Ovary (tissue), 9 donors: Measurements from ENCODE around the gene PARN. TPM values are rescaled to one million over a fixed set of nuclear protein-coding genes. Genes with fewer than 3 reads are reported as not detected.
"Not testable (repeated sequence)": the region's sequence is repeated elsewhere in the genome, so short reads cannot be mapped to it uniquely, and the experiment has no call there.

ENCODE experiments used
- DNase-seq, 5 donors: peaks; one replicate each; pipeline ENCODE4 v3.0.0-alpha.2; 2019 to 2020
- H3K27ac ChIP-seq, 2 donors: fragments of 200-600 bp; one replicate each; pipeline versions ENCODE4 v1.5.1 to v1.8.0; 2019 to 2022
- H3K27me3 ChIP-seq: fragments of 200-600 bp; one replicate; pipeline ENCODE4 v1.8.0; 2022
- H3K36me3 ChIP-seq: fragments of 200-600 bp; sonication (generic); one replicate; pipeline ENCODE4 v1.5.1; 2019
- H3K4me1 ChIP-seq: one replicate; pipeline ENCODE4 v1.8.1; 2013; ENCODE audit warnings: mild to moderate bottlenecking, moderate library complexity; ENCODE audit not compliant: insufficient read depth
- H3K4me3 ChIP-seq: fragments of 200-600 bp; sonication (generic); one replicate; pipeline ENCODE4 v1.5.1; 2017
- H3K9me3 ChIP-seq, 2 donors: fragments of 200-600 bp in 1 of 2; sonication (generic) in 1 of 2; one replicate each; pipeline versions ENCODE4 v1.5.1 to v1.8.1; 2013 to 2019; ENCODE audit warnings: mild to moderate bottlenecking in 1 of 2, moderate library complexity in 1 of 2
- CTCF ChIP-seq, 3 donors: fragments of 450-650 bp in 2 of 3; fragments of 200-600 bp in 1 of 3; IDR thresholded peaks; one replicate each; pipeline versions ENCODE4 v1.5.1 to v1.8.0; 2016 to 2022; ENCODE audit warnings: antibody characterized with exemption in 3 of 3, mild to moderate bottlenecking in 1 of 3
- EP300 ChIP-seq: sonication (generic); formaldehyde crosslinking; IDR thresholded peaks from one replicate; pipeline ENCODE4 v1.6.1; 2017; ENCODE audit warnings: antibody characterized with exemption
- POLR2A ChIP-seq: fragments of 450-650 bp; IDR thresholded peaks from one replicate; pipeline ENCODE4 v1.6.1; 2017; ENCODE audit warnings: antibody characterized with exemption, mild to moderate bottlenecking, moderate library complexity
- WGBS, 3 donors: extraction: QIAGEN DNeasy Blood & Tissue Kit in 1 of 3; methylation state at CpG; one replicate each; pipeline versions ENCODE4 v1.1.5 to v1.1.7; 2013 to 2017; 5-methylcytosine and 5-hydroxymethylcytosine counted together
- intact Hi-C, 4 donors: fragments of 100-400 bp; cut with DNase I; formaldehyde crosslinking; loops; one replicate each; pipeline versions ENCODE4 v1.11.0 to v1.15.1; 2022 to 2023
- polyA plus RNA-seq, 2 donors: library from polyadenylated mRNA; stranded (reverse); fragments of 200-250 nt in 1 of 2; fragments of 350-450 nt in 1 of 2; fragmentation: Illumina TruSeq in 1 of 2; extraction: RNeasy Lipid Tissue Mini Kit (QIAGEN cat#74804) in 1 of 2; gene quantifications; one replicate each; pipeline ENCODE4 v1.2.3, GENCODE V29; 2013 to 2014
- total RNA-seq, 7 donors: library from RNA; depleted of rRNA in 2 of 7; stranded (reverse); fragments of >200 nt in 2 of 7; fragmentation: NEBNext Ultra II Directional in 3 of 7; extraction: Animal tissue kit (Norgen Biotek cat#: 25700) in 3 of 7; gene quantifications; one replicate each; pipeline versions ENCODE4 v1.1.0 to v1.2.4, GENCODE V29; 2016 to 2023
- donor health status: DM: no; HTN: no; CAD: no; lungs with moderate emphysema.
- donor health status: DM: no; HTN: no; CAD: no.
- donor health status: Bipolar disorder and iron deficiency.
- donor health status: DM: yes; HTN: yes; CAD: no.
- donor health status: DM: no; HTN: no; CAD: no.
- donor health status: DM: yes; HTN: yes; CAD: no.

PARN gene
- total and polyA plus RNA-seq, 9 donors, result 19.5 to 42.0 (median 29.0) TPM

- TF ChIP-seq EP300 (no peak), POLR2A (no peak), CTCF (IDR thresholded peaks at IDR 0.05) (no peak)
- 94 to 95% (median 94%) methylated on average over 10 of the region's 10 CpGs for WGBS, 3 donors
- Histone ChIP-seq H3K36me3 (no peaks in the 10 kb centered on the region), H3K27ac (no peak overlapping the region), H3K4me1 (no peaks in the 10 kb centered on the region), H3K27me3 (no peaks in the 10 kb centered on the region), H3K9me3 (no peaks in the 10 kb centered on the region), H3K4me3 (no peak overlapping the region)
- no peak for DNase-seq
- intact Hi-C loops, result no loop called here
Measured at GRCh38 chr16:14649816-14650215, 19.8 kb upstream of the PARN start.

DNA sequence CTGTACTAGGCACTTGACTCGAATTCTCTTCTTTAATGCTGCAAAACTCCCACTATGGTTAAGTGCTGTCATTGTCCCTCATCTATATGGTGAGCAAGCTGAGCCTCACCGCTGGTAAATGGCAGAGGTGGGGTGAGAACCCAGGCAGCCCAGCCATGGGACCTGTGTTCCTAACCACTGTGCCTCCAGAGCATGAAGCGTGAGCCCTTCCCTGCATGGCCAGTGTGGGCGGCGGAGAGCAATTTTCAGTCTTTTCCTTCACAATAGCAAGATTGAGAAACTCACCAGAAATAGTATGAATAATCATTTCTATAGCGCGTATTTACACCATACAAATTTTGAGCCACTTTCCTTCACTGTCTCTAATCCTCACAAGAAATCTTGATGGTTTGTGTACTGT, 11.9 kb upstream of the PARN start:
- intact Hi-C loops, result no loop called here
- 91 to 95% (median 93%) methylated on average over 7 of the region's 7 CpGs for whole genome bisulfite sequencing, 3 donors
- H3K4me1 ChIP-seq, result peaks cover 1% of the 10 kb centered on the region

DNA sequence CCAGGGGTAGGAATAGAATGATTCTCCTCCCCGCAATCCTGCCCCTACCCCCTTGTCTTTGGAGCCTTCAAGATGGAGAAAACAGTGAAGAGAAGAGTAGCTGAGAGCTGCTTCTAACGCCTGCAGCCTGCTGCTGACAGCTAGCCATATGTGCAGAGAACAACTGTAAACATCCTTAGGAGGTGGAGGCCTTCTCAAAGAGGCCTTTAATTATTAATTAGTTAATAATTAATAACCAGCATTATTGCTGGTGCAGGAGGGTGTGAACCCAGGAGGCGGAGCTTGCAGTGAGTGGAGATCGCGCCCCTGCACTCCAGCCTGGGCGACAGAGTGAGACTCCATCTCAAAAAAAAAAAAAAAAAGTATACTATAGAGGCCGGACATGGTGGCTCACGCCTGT, 11.1 kb upstream of the PARN start:
- intact Hi-C loops, result no loop called here
- DNase-seq, result no peak
- no peaks in the 10 kb centered on the region for H3K9me3 ChIP-seq
- no peak overlapping the region for H3K27ac ChIP-seq
- TF ChIP-seq EP300 (no peak), CTCF (IDR thresholded peaks at IDR 0.05) (no peak), POLR2A (no peak)
- no peaks in the 10 kb centered on the region for H3K36me3 ChIP-seq
- peaks cover 2% of the 10 kb centered on the region for H3K4me1 ChIP-seq
- H3K4me3 ChIP-seq, result no peak overlapping the region
- 93 to 95% (median 94%) methylated on average over 8 of the region's 8 CpGs for WGBS, 3 donors
- no peaks in the 10 kb centered on the region for H3K27me3 ChIP-seq

More for the DNA sequence above, 11.9 kb upstream of the PARN start:
- no peak for DNase-seq
- Histone ChIP-seq H3K36me3 (no peaks in the 10 kb centered on the region), H3K27ac (no peak overlapping the region), H3K4me3 (no peak overlapping the region), H3K27me3 (no peaks in the 10 kb centered on the region), H3K9me3 (no peaks in the 10 kb centered on the region)
- TF ChIP-seq EP300, result no peak
- TF ChIP-seq CTCF (IDR thresholded peaks at IDR 0.05), result no peak
- TF ChIP-seq POLR2A, result no peak

GRCh38 chr16:14640538-14640937, 10.5 kb upstream of the PARN start:
- 90 to 91% (median 90%) methylated on average over 10 of the region's 10 CpGs for WGBS, 3 donors
- Histone ChIP-seq H3K27ac (no peak overlapping the region), H3K27me3 (no peaks in the 10 kb centered on the region), H3K36me3 (no peaks in the 10 kb centered on the region), H3K4me1 (peaks cover 2% of the 10 kb centered on the region), H3K9me3 (no peaks in the 10 kb centered on the region), H3K4me3 (no peak overlapping the region)
- no peak for DNase-seq
- intact Hi-C loops, result no loop called here
- no peak for TF ChIP-seq EP300
- TF ChIP-seq CTCF (IDR thresholded peaks at IDR 0.05), result no peak
- no peak for TF ChIP-seq POLR2A

DNA sequence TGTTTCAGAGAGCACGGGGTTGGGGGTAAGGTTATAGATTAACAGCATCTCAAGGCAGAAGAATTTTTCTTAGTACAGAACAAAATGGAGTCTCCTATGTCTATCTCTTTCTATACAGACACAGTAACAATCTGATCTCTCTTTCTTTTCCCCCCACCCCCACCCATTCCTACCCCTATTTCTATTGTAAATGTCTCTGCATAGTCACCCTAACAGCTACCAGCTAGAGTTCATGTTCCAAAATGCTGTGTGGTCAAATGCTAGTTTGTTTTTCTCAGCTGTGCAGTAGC, 6.8 kb upstream of the PARN start:
- not testable (repeated sequence) for H3K4me1 ChIP-seq, DNase-seq, H3K9me3 ChIP-seq, H3K4me3 ChIP-seq, H3K36me3 ChIP-seq, H3K27ac ChIP-seq, H3K27me3 ChIP-seq
- WGBS, 3 donors, result 26 to 40% (median 35%) methylated on average over 1 of the region's 1 CpG
- intact Hi-C loops, result loop anchor here in 1 of 4 donors (10.0 kb wide), 1 partner anchor 332 kb away; no protein-coding TSS in a partner anchor

DNA sequence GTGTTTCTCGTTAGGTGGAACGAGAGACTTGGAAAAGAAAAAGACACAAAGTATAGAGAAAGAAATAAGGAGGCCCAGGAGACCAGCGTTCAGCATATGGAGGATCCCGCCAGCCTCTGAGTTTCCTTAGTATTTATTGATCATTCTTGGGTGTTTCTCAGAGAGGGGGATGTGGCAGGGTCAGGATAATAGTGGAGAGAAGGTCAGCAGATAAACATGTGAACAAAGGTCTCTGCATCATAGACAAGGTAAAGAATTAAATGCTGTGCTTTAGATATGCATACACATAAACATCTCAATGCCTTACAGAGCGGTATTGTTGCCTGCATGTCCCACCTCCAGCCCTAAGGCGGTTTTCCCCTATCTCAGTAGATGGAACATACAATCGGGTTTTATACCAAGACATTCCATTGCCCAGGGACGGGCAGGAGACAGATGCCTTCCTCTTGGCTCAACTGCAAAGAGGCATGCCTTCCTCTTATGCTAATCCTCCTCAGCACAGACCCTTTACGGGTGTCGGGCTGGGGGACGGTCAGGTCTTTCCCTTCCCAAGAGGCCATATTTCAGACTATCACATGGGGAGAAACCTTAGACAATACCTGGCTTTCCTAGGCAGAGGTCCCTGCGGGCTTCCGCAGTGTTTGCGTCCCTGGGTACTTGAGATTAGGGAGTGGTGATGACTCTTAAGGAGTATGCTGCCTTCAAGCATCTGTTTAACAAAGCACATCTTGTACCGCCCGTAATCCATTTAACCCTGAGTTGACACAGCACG, 6.3 kb upstream of the PARN start:
- intact Hi-C loops, result loop anchor here in 1 of 4 donors (10.0 kb wide), 1 partner anchor 332 kb away; no protein-coding TSS in a partner anchor
- not testable (repeated sequence) for H3K4me1 ChIP-seq, H3K9me3 ChIP-seq, H3K4me3 ChIP-seq, H3K36me3 ChIP-seq, H3K27me3 ChIP-seq, DNase-seq, H3K27ac ChIP-seq
- 46 to 53% (median 49%) methylated on average over 17 of the region's 17 CpGs for WGBS, 3 donors
